ENCODE data around the gene KRCC1.

DNA sequence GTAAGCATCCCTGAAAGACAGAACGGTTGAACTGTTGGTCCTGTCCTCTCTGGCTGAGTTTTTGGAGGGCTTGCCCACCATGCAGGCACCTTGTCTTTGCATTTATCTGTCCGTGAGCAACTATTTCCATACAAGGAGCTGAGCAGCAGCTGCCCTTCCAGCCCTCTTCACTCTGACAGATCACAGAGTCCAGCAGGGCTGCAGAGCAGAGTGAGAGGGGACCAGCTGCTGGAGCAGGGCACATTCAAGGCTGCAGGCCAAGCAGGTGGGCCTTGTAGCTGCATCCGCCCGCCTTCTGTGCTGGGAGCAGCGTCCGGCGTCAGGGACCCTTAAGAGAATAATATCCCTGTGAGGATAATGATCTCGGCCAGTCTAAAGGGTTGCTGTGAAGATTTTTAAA lies 21.5 kb upstream of the KRCC1 start:
- TF ChIP-seq CTCF (IDR thresholded peaks at IDR 0.05) = no peak
- no peak for TF ChIP-seq POLR2A (IDR thresholded peaks at IDR 0.05)
- TF ChIP-seq EP300 (IDR thresholded peaks at IDR 0.05) = no peak

All from tibial nerve (tissue), 4 donors.